IMR-90 (cell line): ENCODE measurements around the gene TMEM52B. TPM values are rescaled to one million over a fixed set of nuclear protein-coding genes. Genes with fewer than 3 reads are reported as not detected.

Source experiments
- ATAC-seq: fragments of 200-7000 bp; cut with Tn5 transposase; 2 replicates; pipeline ENCODE4 v1.9.1; 2020; ENCODE audit warnings: low read depth, mild to moderate bottlenecking, moderate library complexity
- BruUV-seq: library from RNA; stranded (reverse); fragments of 400-500 nt; replicated peaks from 2 replicates; lab custom pipeline; 2021; lab: Mats Ljungman, UMichigan
- CTCF ChIA-PET: fragments of 300-600 bp; formaldehyde crosslinking; extraction: SDS; loops from one replicate; lab custom pipeline; 2021; ENCODE audit warnings: antibody characterized with exemption; lab: Yijun Ruan, JAX
- POLR2A ChIA-PET: fragments of 300-600 bp; sonication (Branson Sonifier 250); formaldehyde crosslinking; loops from one replicate; lab custom pipeline; 2022; ENCODE audit warnings: antibody characterized with exemption; ENCODE audit not compliant: unreplicated experiment; lab: Charles Lee
- DNase-seq: peaks from one replicate; pipeline ENCODE4 v3.0.0; 2013
- H2AFZ ChIP-seq: replicated peaks from 2 replicates; pipeline ENCODE3; 2013; ENCODE audit warnings: low read length, mild to moderate bottlenecking; ENCODE audit not compliant: poor library complexity
- H2AK5ac ChIP-seq: 2 replicates; pipeline ENCODE4 v1.6.1; 2013; ENCODE audit warnings: low read depth, low read length, inconsistent platforms
- H2AK9ac ChIP-seq: replicated peaks from 2 replicates; pipeline ENCODE3; 2013; ENCODE audit warnings: mild to moderate bottlenecking, low read depth, low read length, moderate library complexity; ENCODE audit not compliant: poor library complexity
- H2BK120ac ChIP-seq: 2 replicates; pipeline ENCODE4 v1.6.1; 2013; ENCODE audit warnings: low read depth, low read length, inconsistent platforms
- H2BK15ac ChIP-seq: 3 replicates; pipeline ENCODE4 v1.6.1; 2013; ENCODE audit warnings: low read depth, low read length, inconsistent platforms
- H2BK20ac ChIP-seq: 2 replicates; pipeline ENCODE4 v1.6.1; 2013; ENCODE audit warnings: low read depth, mild to moderate bottlenecking, inconsistent platforms, low read length, moderate library complexity
- H2BK5ac ChIP-seq: 2 replicates; pipeline ENCODE4 v1.6.1; 2013; ENCODE audit warnings: mild to moderate bottlenecking, low read depth, low read length, inconsistent platforms; ENCODE audit not compliant: poor library complexity, severe bottlenecking
- H3K14ac ChIP-seq: replicated peaks from 2 replicates; pipeline ENCODE4 v1.6.1; 2013; ENCODE audit warnings: low read depth, low read length, inconsistent platforms
- H3K18ac ChIP-seq: 2 replicates; pipeline ENCODE4 v1.6.1; 2013; ENCODE audit warnings: low read depth, low read length, control low read depth
- H3K23ac ChIP-seq: 2 replicates; pipeline ENCODE4 v1.6.1; 2013; ENCODE audit warnings: low read depth, low read length, inconsistent platforms
- H3K27ac ChIP-seq: 2 replicates; pipeline ENCODE4 v1.5.1; 2013; ENCODE audit warnings: mild to moderate bottlenecking, control low read depth, low read length; ENCODE audit not compliant: insufficient read depth
- H3K27me3 ChIP-seq: 2 replicates; pipeline ENCODE4 v1.6.1; 2013; ENCODE audit warnings: low read length; ENCODE audit not compliant: control insufficient read depth, insufficient read depth
- H3K36me3 ChIP-seq: 2 replicates; pipeline ENCODE4 v1.6.1; 2013; ENCODE audit warnings: low read length, mixed read lengths; ENCODE audit not compliant: control insufficient read depth, insufficient read depth
- H3K4ac ChIP-seq: 2 replicates; pipeline ENCODE4 v1.6.1; 2013; ENCODE audit warnings: low read depth, low read length, inconsistent platforms
- H3K4me1 ChIP-seq: 2 replicates; pipeline ENCODE4 v1.6.1; 2013; ENCODE audit warnings: low read length, mixed read lengths; ENCODE audit not compliant: control insufficient read depth, insufficient read depth
- H3K4me2 ChIP-seq: 2 replicates; pipeline ENCODE4 v1.6.1; 2013; ENCODE audit warnings: low read depth, mild to moderate bottlenecking, control low read depth, low read length, moderate library complexity
- H3K4me3 ChIP-seq: 2 replicates; pipeline ENCODE4 v1.5.1; 2013; ENCODE audit warnings: low read depth, mild to moderate bottlenecking, control low read depth, low read length, moderate library complexity; ENCODE audit not compliant: insufficient read depth
- H3K56ac ChIP-seq: 2 replicates; pipeline ENCODE4 v1.6.1; 2013; ENCODE audit warnings: low read length, inconsistent platforms; ENCODE audit not compliant: insufficient read depth; ENCODE audit errors: extremely low read depth
- H3K79me1 ChIP-seq, 2 experiments: 2 replicates each; pipeline ENCODE4 v1.6.1; 2013; ENCODE audit warnings: low read length in 2 of 2, inconsistent platforms in 1 of 2, low read depth in 1 of 2
- H3K9ac ChIP-seq: 2 replicates; pipeline ENCODE4 v1.6.1; 2013; ENCODE audit warnings: low read depth, low read length, control low read depth
- H3K9me1 ChIP-seq: 2 replicates; pipeline ENCODE4 v1.6.1; 2013; ENCODE audit warnings: low read length, inconsistent platforms; ENCODE audit not compliant: insufficient read depth
- H3K9me3 ChIP-seq: 2 replicates; pipeline ENCODE4 v1.6.1; 2013; ENCODE audit warnings: low read length; ENCODE audit not compliant: control insufficient read depth, insufficient read depth
- H4K20me1 ChIP-seq: 2 replicates; pipeline ENCODE4 v1.6.1; 2013; ENCODE audit warnings: low read length, inconsistent platforms; ENCODE audit not compliant: insufficient read depth
- H4K5ac ChIP-seq: 2 replicates; pipeline ENCODE4 v1.6.1; 2013; ENCODE audit warnings: mild to moderate bottlenecking, low read depth, low read length, control low read depth
- H4K8ac ChIP-seq, 2 experiments: 2 replicates each; pipeline ENCODE4 v1.6.1; 2013; ENCODE audit warnings: low read depth in 2 of 2, low read length in 2 of 2, control low read depth in 1 of 2, inconsistent platforms in 1 of 2
- H4K91ac ChIP-seq: 2 replicates; pipeline ENCODE4 v1.6.1; 2013; ENCODE audit warnings: low read depth, low read length, inconsistent platforms; ENCODE audit not compliant: insufficient read depth
- BHLHE40 ChIP-seq: fragments of 150-350 bp; IDR thresholded peaks from 2 replicates; pipeline ENCODE4 v1.6.1; 2016; ENCODE audit warnings: mild to moderate bottlenecking, low read depth, low read length
- CEBPB ChIP-seq: IDR thresholded peaks from 2 replicates; pipeline ENCODE4 v1.6.1; 2012; ENCODE audit warnings: low read depth, low read length, improper control_type of control experiment
- CHD1 ChIP-seq: IDR thresholded peaks from 2 replicates; pipeline ENCODE4 v1.6.1; 2012; ENCODE audit warnings: low read depth, low read length, improper control_type of control experiment
- MXI1 ChIP-seq: IDR thresholded peaks from 2 replicates; pipeline ENCODE4 v1.6.1; 2012; ENCODE audit warnings: low read depth, mild to moderate bottlenecking, low read length, moderate library complexity, borderline replicate concordance
- NFE2L2 ChIP-seq: fragments of 150-350 bp; IDR thresholded peaks from 2 replicates; pipeline ENCODE4 v1.6.1; 2016; ENCODE audit warnings: low read depth, mild to moderate bottlenecking, low read length
- POLR2A ChIP-seq: IDR thresholded peaks from 2 replicates; pipeline ENCODE4 v1.6.1; 2012; ENCODE audit warnings: mild to moderate bottlenecking, low read depth, low read length
- RCOR1 ChIP-seq: IDR thresholded peaks from 2 replicates; pipeline ENCODE4 v1.6.1; 2012; ENCODE audit warnings: mild to moderate bottlenecking, low read length, improper control_type of control experiment; ENCODE audit not compliant: insufficient replicate concordance
- RFX5 ChIP-seq: IDR thresholded peaks from 2 replicates; pipeline ENCODE4 v1.8.0; 2012; ENCODE audit warnings: low read depth, mild to moderate bottlenecking, low read length, moderate library complexity
- SMC3 ChIP-seq: fragments of 150-350 bp; IDR thresholded peaks from 2 replicates; pipeline ENCODE4 v1.6.1; 2016; ENCODE audit warnings: low read depth, mild to moderate bottlenecking, antibody characterized with exemption, low read length, moderate library complexity
- WGBS, 2 experiments: methylation state at CpG; one replicate each; pipeline versions ENCODE4 v1.1.5 to v1.1.7; 2013; ENCODE audit warnings: missing lambda C conversion rate in 2 of 2; ENCODE audit not compliant: insufficient read length in 1 of 2; ENCODE audit errors: extremely low coverage in 2 of 2; 5-methylcytosine and 5-hydroxymethylcytosine counted together
- dilution Hi-C: fragments of 300-500 bp; cut with HindIII; formaldehyde crosslinking; loops from one replicate; pipeline ENCODE4 v1.14.3; 2018; ENCODE audit warnings: low sequenced_read_pairs; ENCODE audit not compliant: unreplicated experiment
- in situ Hi-C: fragments of 300-500 bp; cut with MboI; formaldehyde crosslinking; loops from 3 replicates; pipeline ENCODE4 v1.14.3; 2019; ENCODE audit warnings: low sequenced_read_pairs, inconsistent platforms, mixed read lengths
- intact Hi-C: fragments of 100-400 bp; cut with micrococcal nuclease; formaldehyde crosslinking; loops from 2 replicates; pipeline ENCODE4 v1.10.0; 2022
- polyA plus RNA-seq, 3 experiments: library from polyadenylated mRNA; depleted of rRNA; stranded (reverse); fragments of >200 nt; gene quantifications; 2 replicates each; pipeline ENCODE4 v1.2.3, GENCODE V29; 2012; ENCODE audit warnings: low replicate concordance in 1 of 3
- total RNA-seq: library from RNA; depleted of rRNA; stranded (reverse); fragments of >200 nt; gene quantifications from 2 replicates; pipeline ENCODE4 v1.2.3, GENCODE V29; 2012
- TF ChIP-seq, protein P1 (sequence below): conservative IDR thresholded peaks from 2 replicates; pipeline ENCODE4 v1.5.1; 2012; ENCODE audit warnings: mild to moderate bottlenecking, low read depth, low read length, improper control_type of control experiment

The TMEM52B gene
- total and polyA plus RNA-seq, 2 of the 4 experiments (the other 2 are of a cell fraction): 2.0 to 3.6 TPM

DNA sequence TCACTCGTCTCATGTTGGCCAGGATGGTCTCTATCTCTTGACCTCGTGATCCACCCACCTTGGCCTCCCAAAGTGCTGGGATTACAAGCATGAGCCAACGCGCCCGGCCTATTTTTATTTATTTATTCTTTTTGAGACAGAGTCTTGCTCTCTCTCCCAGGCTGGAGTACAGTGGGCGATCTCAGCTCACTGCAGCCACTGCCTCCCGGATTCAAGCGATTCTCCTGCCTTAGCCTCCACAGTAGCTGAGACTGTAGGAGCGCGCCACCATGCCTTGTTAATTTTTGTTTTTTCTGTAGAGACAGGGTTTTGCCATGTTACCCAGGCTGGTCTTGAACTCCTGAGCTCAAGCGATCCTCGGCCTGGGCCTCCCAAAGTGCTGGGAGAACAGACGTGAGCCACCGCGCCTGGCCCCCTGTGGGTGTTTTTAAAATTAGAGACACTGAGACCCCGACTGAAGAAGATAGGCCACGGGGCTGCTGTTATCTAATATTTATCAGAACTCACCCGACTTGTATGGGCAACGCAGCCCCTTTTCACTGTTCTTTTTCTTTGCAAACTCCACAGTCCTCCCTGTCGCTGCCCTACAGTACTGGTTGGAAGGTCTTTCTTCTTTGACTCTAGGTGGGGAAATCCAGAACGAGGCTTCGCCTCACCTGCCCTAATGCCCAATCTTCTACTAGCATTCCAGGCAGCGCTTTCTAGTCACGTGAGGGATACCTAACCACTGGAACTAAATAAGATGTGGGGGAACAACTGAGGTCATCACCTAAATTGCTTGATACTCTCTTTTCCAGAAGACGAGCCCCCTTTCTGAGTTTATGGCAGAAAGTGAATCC is 32.5 kb downstream of the TMEM52B start:
- no peak overlapping the region for H3K56ac ChIP-seq
- no peak overlapping the region for H3K4me3 ChIP-seq
- H3K14ac ChIP-seq: no peak overlapping the region
- H4K91ac ChIP-seq: peak overlapping the region; percentile 47; the same call in 1 of the 2 replicates
- ATAC-seq: no peak
- peak overlapping the region; percentile 62 for H3K4ac ChIP-seq
- H2BK120ac ChIP-seq: peak overlapping the region; percentile 17; the same call in 1 of the 2 replicates
- H3K4me1 ChIP-seq: peaks cover 3% of the 10 kb centered on the region; the same call in 1 of the 2 replicates
- peaks cover 3 to 25% of the 10 kb centered on the region in 2 experiments; a peak in 3 of 4 replicates for H3K79me1 ChIP-seq
- dilution Hi-C loops: no loop called here
- no peak overlapping the region; the same call in 1 of the 2 replicates for H4K5ac ChIP-seq
- H2AK9ac ChIP-seq: peak overlapping the region; percentile 21
- H3K36me3 ChIP-seq: peaks cover 4% of the 10 kb centered on the region
- no TSS peak for BruUV-seq
- TF ChIP-seq SMC3 (no peak), CEBPB (no peak), RCOR1 (no peak), RFX5 (no peak), POLR2A (no peak), NFE2L2 (no peak), BHLHE40 (no peak), MXI1 (no peak), CHD1 (no peak)
- TF ChIP-seq, protein P1, sequence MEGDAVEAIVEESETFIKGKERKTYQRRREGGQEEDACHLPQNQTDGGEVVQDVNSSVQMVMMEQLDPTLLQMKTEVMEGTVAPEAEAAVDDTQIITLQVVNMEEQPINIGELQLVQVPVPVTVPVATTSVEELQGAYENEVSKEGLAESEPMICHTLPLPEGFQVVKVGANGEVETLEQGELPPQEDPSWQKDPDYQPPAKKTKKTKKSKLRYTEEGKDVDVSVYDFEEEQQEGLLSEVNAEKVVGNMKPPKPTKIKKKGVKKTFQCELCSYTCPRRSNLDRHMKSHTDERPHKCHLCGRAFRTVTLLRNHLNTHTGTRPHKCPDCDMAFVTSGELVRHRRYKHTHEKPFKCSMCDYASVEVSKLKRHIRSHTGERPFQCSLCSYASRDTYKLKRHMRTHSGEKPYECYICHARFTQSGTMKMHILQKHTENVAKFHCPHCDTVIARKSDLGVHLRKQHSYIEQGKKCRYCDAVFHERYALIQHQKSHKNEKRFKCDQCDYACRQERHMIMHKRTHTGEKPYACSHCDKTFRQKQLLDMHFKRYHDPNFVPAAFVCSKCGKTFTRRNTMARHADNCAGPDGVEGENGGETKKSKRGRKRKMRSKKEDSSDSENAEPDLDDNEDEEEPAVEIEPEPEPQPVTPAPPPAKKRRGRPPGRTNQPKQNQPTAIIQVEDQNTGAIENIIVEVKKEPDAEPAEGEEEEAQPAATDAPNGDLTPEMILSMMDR: no peak
- peaks cover 7% of the 10 kb centered on the region; the same call in 1 of the 2 replicates for H3K9me1 ChIP-seq
- peak overlapping the region; percentile 67 for H2AK5ac ChIP-seq
- peak overlapping the region; percentile 40 for H3K27ac ChIP-seq
- DNase-seq: no peak
- H4K20me1 ChIP-seq: peaks cover 18% of the 10 kb centered on the region
- no peaks in the 10 kb centered on the region for H3K27me3 ChIP-seq
- no peak overlapping the region; the same call in 1 of the 2 replicates for H3K18ac ChIP-seq
- CTCF ChIA-PET: no interaction called here
- no peak overlapping the region for H3K23ac ChIP-seq
- no peaks in the 10 kb centered on the region for H3K9me3 ChIP-seq
- in situ Hi-C loops: no loop called here
- WGBS, 2 experiments: 93% methylated on average over 3 of the region's 25 CpGs; no CpG with 5 or more reads in 1 of the 2 experiments
- intact Hi-C loops: loop anchor here (5.0 to 10.0 kb wide), 2 partner anchors 344 to 467 kb away; partner anchors contain the start of gene CLEC2B
- H4K8ac ChIP-seq: no peak overlapping the region
- peak overlapping the region; percentile 85; the same call in 1 of the 3 replicates for H2BK15ac ChIP-seq
- H2AFZ ChIP-seq: no peak overlapping the region
- no peak overlapping the region for H3K9ac ChIP-seq
- peak overlapping the region; percentile 53; the same call in 1 of the 2 replicates for H2BK20ac ChIP-seq
- no peak overlapping the region for H3K4me2 ChIP-seq
- POLR2A ChIA-PET: interaction anchor here (0.6 kb wide), 1 partner anchor 26 kb away, joined by 4 read pairs; no protein-coding TSS in a partner anchor
- no peak overlapping the region for H2BK5ac ChIP-seq
